ENCODE measurements around the gene FDPS. TPM values are rescaled to one million over a fixed set of nuclear protein-coding genes. Genes with fewer than 3 reads are reported as not detected.

The FDPS gene
- total RNA-seq, 1 donor from 2014 or later = 248 TPM

- no peak for TF ChIP-seq CTCF (conservative IDR thresholded peaks at IDR 0.05; ENCODE audit: low read depth, low read length)
- DNase-seq (ENCODE audit: low read depth) = no peak
- H3K4me3 ChIP-seq (ENCODE audit: low read depth, low read length) = no peak overlapping the region
Measured at GRCh38 chr1:155295942-155296267, 12.8 kb upstream of the FDPS start.

- no peak for TF ChIP-seq CTCF (conservative IDR thresholded peaks at IDR 0.05; ENCODE audit: low read depth, low read length)
- H3K4me3 ChIP-seq (ENCODE audit: low read depth, low read length) = no peak overlapping the region
Measured at GRCh38 chr1:155296661-155297060, 12.0 kb upstream of the FDPS start.

GRCh38 chr1:155297384-155297783, 11.3 kb upstream of the FDPS start:
- no peak overlapping the region for H3K4me3 ChIP-seq (ENCODE audit: low read depth, low read length)
- DNase-seq (ENCODE audit: low read depth) = no peak
- TF ChIP-seq CTCF (conservative IDR thresholded peaks at IDR 0.05; ENCODE audit: low read depth, low read length) = no peak

More at GRCh38 chr1:155296661-155297060, 12.0 kb upstream of the FDPS start:
- DNase-seq (ENCODE audit: low read depth) = no peak

- H3K4me3 ChIP-seq (ENCODE audit: low read depth, low read length) = no peak overlapping the region
- no peak for TF ChIP-seq CTCF (conservative IDR thresholded peaks at IDR 0.05; ENCODE audit: low read depth, low read length)
- no peak for DNase-seq (ENCODE audit: low read depth)
Measured at GRCh38 chr1:155300024-155300423, 8.6 kb upstream of the FDPS start.

GRCh38 chr1:155300553-155301329, 7.9 kb upstream of the FDPS start:
- no peak for TF ChIP-seq CTCF (conservative IDR thresholded peaks at IDR 0.05; ENCODE audit: low read depth, low read length)
- DNase-seq (ENCODE audit: low read depth) = no peak
- H3K4me3 ChIP-seq (ENCODE audit: low read depth, low read length) = no peak overlapping the region

- no peak for DNase-seq (ENCODE audit: low read depth)
- TF ChIP-seq CTCF (conservative IDR thresholded peaks at IDR 0.05; ENCODE audit: low read depth, low read length) = no peak
- H3K4me3 ChIP-seq (ENCODE audit: low read depth, low read length) = no peak within 1 kb of the TSS
Measured at GRCh38 chr1:155301342-155301841, 7.3 kb upstream of the FDPS start, which contains the start of gene PKLR. TSS of gene PKLR (minus strand) at chr1:155301438. CDS start at chr1:155301395, 43 bp downstream.
